AG20443 (cell line): ENCODE data around the gene CREB3L4.

Experiments used
- DNase-seq: peaks from one replicate; pipeline ENCODE4 v3.0.0; 2012; ENCODE audit warnings: low spot score, mixed read lengths

The CREB3L4 gene, protein sequence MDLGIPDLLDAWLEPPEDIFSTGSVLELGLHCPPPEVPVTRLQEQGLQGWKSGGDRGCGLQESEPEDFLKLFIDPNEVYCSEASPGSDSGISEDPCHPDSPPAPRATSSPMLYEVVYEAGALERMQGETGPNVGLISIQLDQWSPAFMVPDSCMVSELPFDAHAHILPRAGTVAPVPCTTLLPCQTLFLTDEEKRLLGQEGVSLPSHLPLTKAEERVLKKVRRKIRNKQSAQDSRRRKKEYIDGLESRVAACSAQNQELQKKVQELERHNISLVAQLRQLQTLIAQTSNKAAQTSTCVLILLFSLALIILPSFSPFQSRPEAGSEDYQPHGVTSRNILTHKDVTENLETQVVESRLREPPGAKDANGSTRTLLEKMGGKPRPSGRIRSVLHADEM

GRCh38 chr1:153967107-153967999 is at the start of gene CREB3L4:
TSS of gene CREB3L4 (plus strand) at chr1:153967902. CDS start at chr1:153968526, 624 bp downstream.
- peak; percentile 92 for DNase-seq

DNA sequence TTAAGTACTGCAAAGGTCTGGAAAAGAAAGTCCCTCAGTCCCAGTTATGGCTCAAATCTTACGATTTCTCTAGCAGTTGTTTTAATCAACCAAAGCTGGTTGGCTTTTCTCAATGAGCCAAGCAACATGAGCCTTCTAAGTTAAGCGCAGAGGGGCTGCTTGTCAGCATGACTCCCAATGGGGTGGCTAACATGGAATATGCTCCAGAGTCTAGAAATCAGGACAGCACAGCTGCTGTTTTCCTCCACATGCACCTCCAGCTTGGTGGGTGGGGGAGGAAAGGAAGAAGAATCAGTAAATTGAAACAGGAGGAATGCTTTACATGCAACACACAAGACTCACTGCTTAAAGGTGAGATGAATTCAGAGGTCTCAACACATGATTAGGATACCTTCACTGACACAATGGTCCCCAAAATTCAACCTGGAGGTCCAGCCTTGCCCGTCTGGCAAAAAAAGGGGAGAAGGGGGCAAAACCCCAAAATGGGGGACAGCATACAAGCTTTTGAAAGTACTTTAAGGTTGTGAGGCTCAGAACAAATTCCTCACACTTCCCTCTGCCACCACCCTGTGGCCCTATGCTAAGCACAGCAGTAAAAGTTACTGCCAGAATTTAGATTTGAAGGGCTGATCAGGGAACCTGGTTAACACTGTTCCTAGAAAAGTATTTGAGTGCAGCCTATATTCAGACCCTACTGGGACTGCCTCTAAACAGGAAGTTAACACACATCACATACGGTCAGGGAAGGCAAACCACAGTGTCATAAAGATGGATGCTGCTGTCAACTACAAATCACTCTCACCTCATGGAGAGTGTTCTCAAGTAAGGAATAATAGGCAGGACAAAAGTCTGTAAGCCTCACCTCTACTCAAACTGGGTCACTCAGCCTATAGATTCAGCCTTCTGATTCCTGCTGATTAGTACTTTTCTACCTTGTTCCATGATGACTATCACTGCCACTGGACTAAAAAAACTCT is 47.5 kb upstream of the CREB3L4 start:
- DNase-seq = no peak

DNA sequence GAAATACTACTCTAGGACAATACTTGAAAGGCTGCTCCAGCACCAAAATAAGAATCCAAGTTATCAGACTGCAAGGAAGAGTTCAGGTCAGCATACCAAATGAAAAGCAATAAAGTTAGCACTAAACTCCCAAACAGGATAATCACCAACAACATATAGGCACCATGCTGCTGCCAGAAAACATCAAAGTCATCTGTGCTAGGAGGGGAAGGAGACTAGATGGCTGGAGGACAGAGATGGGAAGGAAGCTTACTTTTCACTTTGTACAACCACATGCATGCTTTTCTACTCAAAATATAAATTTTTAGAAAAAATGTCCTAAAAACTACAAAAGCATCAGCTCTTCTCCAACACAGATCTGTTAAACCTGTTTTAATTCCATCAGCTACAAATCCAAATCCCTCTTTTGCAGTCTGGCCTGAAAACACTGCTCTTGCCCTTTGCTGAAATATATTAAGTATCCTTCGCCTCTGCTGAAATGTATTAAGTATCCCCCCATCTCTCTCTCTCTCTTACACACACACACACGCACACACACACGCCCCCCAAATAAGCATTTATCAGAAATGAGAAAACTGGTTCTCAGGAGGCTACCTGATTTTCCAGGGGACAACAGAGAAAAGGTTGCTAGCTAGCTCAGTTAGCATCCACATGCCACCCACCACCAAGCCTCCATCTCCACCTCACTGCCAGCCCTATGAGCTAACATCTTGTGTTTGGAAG is 46.5 kb upstream of the CREB3L4 start:
- DNase-seq = no peak

DNA sequence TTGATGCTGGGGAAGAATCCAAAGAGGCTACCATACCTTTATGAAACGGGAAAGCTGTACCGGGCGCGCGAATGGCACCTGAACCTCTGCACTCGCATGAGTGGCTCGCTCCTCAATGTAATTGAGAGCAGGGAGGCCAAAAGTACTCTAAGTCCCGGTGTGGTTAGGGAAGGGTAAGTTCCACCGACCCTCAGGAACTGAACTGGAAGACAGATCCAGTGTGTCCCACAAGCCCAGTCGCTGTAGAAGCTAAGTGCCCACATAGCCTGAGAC is 46.0 kb upstream of the CREB3L4 start:
- no peak for DNase-seq

GRCh38 chr1:153922076-153922971 is 45.4 kb upstream of the CREB3L4 start:
- peak; percentile 43 for DNase-seq

DNA sequence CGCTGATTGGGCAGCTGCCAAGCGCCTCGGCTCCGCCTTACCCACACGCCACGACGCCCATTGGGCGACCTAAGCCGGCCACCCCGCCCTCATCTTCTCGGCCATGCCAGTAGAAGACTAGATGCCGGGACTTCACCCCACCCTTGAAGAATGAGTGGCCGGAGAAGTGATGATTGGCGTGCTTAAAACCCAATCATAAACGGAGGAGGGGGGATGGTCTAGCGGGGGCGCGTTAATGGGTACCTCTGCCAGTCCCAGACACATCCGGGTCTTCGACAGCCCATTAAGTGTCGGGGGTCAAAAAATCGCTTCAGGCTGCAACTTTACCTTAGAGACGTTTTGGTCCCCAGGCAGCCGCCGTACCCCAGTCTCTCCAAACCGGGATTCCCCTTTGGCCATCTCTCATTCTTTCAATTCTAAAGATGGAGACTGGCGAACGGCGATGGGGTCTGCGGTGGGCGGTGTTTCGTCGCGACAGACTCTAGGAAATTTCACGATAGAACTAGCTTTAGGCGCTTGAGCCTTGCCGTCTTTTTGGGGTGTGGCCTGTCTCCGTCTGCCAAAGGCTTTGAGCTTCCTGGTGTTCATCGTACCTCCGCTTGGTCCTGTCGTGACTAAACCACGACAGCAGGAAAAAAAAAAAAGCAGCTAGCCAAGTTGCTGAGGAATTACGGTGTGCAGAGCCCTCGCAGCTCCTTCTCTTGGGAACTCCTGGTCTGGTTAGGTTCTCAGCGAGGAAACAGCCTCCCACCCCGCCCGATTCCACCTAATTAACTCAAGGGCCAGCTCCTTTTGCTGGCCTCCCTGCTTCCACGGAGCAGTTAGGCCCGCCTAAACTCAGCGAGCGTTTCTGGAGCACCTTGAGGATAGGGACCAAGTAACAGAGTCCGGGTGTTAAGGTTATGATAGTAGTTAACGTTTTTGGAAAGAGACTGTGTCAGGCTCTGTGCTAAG is 44.5 kb upstream of the CREB3L4 start, which contains the start of gene GATAD2B:
GATAD2B (minus strand) TSS at position 1 of the 954 bp plus-strand sequence. CDS start 94,625 bp downstream, outside the sequence.
- peak; percentile 99 for DNase-seq

DNA sequence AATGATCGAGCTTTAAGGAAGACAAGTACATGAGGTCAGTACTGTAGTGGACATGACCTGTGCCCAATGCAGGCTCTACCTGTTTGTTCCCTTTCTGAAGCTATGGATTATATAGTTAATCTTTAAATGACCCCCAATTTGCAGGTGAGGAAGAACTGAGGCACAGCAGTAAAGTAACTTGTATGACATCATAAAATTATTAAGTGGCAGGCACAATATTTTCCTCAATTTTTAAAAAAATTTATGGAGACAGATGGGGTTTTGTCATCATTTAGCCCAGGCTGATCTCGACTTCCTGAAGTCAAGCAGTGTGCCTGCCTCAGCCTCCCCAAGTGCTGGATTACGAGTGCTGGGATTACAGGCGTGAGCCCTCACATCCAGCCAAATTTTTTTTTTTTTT is 41.3 kb upstream of the CREB3L4 start:
- no peak for DNase-seq

GRCh38 chr1:153928245-153928644 is 39.5 kb upstream of the CREB3L4 start:
- no peak for DNase-seq

DNA sequence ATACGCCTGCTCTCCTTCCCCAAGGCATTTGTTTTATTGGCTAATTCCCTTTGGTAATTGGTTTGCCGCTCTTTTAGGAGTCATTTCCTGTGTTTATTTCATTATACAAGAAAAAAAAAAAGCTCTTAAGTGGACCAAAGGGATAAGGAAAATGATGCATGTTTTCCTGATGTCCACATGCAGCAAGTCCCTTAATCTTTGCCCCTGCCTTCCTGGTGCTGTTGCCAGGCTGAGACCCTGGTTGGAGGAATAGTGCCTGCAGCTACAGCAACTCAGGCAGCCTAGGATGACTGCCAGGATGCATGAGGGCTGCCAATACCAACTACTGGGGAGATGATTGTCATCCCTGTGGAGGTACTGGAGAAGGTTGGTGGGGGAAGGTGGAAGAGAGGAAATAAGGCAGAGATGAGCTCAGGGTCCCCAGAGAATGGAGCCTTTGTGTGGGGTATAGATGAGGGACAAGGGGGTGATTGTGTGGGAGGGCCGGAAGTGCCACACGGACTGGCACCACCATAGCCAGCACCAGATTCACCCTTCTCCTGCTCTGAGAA is 38.8 kb upstream of the CREB3L4 start:
- no peak for DNase-seq

GRCh38 chr1:153929426-153929825 is 38.3 kb upstream of the CREB3L4 start:
- DNase-seq = no peak

DNA sequence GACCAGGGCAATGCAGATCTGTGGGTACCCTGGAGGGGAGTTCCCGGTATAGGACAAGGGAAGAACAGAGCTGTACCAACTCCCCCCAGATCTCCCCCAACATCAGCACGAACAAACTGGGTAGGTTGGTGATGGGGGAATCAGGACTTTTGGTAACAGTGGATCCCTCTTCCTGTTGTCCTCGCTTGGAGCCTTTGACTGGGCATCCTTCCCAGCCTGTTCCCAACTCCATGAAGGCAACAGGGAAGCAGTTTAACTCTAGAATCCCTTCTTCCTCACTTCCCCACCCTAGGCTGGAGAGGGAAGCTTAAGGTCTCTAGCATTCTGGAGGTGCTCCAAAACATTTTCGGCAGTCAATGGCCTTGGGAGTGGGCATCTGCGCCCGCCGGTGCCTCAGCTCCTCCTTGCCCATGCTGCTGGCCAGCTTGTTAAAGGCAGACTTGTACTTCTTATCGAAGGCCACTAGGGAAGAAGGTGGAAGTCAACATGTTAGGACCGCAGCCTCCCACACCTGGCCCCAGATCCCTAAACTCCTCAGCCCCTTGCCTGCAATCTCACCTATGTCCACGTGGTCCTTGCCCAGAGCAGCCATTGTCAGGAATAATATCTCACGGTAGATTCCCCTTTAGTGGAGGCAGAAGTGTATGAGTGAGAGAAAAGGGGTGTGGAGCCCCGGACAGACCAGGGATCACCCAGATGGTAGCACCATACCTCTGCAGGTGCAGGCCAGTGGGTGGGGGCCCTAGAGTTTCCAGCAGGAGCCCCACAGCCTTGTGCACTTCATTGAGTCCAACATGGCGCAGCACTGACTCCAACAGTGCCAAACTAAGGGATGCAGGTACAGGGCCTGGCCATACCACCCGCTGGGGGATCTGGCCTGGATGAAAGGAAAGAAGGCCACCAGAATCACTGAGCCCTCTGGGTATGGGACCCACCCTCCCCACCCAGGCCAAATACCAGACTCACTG is 37.4 kb upstream of the CREB3L4 start:
- no peak for DNase-seq

DNA sequence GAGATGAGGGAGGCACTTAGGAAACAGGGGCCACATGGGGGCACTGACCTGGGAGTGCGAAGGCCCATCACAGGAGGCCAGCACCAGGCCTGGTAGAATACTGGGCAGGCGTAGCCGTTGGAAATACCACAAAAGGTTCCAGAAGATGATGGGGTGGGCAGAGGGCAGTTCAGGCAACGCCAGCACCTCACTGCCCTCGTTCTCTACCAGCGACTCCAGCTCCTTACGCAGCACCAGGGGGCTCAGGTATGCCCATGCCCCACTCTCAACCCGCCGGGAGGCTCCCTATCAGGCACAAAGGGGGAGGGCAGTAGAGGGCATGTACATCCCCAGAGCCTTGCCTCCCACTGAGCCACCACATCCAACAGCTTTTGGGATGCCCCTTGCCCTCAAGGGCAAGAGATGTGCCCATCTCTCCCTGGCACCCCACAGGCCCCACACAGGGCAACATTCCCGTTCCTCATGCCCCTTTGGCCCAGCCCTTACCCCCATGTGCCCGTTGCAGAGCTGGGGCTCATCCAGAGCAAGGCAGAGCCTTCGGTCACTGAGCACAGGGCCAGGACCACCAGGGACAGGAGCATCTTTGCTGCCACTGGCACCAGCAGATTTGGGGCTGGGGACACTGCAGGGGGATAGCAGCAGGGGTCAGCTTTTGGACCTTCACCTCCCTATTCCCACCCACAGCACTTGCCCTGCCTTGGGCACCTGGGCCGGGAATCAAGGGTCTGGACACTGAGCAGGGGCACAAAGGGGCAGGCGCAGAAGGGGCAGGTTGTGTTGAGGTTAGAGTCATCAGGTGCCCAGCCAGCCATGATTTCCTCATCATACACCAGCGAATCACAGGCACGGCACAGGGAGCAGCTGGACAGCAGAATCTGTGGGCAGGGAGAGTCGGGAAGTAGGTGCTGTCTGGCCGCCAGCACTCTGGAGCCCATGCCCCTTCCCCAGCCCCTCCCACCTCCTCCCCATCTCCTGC is 35.3 kb upstream of the CREB3L4 start:
- no peak for DNase-seq

- DNase-seq = no peak
Observed at GRCh38 chr1:153933430-153933829, 34.3 kb upstream of the CREB3L4 start.

- no peak for DNase-seq
Observed at GRCh38 chr1:153933955-153934354, 33.7 kb upstream of the CREB3L4 start.

GRCh38 chr1:153934746-153935145 is 33.0 kb upstream of the CREB3L4 start:
- DNase-seq = no peak
